Head of caudate nucleus (tissue), 42 donors: ENCODE data around the gene TMEM150B.
A peak's percentile ranks its signal among the peaks of the same experiment; 100 is the strongest.

Experiments
- DNase-seq, 42 donors: peaks; one replicate each; pipeline versions ENCODE4 v3.0.0 to v3.0.0-alpha.2; 2020 to 2021; ENCODE audit warnings: mixed read lengths in 7 of 42
- intact Hi-C: fragments of 100-400 bp; cut with DNase I; formaldehyde crosslinking; loops from one replicate; pipeline ENCODE4 v1.15.0; 2022

TMEM150B gene

GRCh38 chr19:55358493-55358892, 33.4 kb upstream of the TMEM150B start:
- intact Hi-C loops: no loop called here
- no peak for DNase-seq

- intact Hi-C loops: no loop called here
- DNase-seq: no peak
Observed at GRCh38 chr19:55355213-55355821, 30.2 kb upstream of the TMEM150B start.

GRCh38 chr19:55354698-55355212, 29.6 kb upstream of the TMEM150B start, which contains the start of gene COX6B2:
TSS of gene COX6B2 (minus strand) at chr19:55354719. CDS start at chr19:55354521, 198 bp downstream.
- intact Hi-C loops: no loop called here
- no peak for DNase-seq

- DNase-seq: peak in 28 of 42 donors; percentile 11 to 66 (median 41)
- intact Hi-C loops: no loop called here
Observed at GRCh38 chr19:55353803-55354697, 28.9 kb upstream of the TMEM150B start.

- DNase-seq: peak in 1 of 42 donors; percentile 8
Observed at GRCh38 chr19:55353356-55353802, 28.2 kb upstream of the TMEM150B start.

GRCh38 chr19:55352549-55353145, 27.5 kb upstream of the TMEM150B start:
- no peak for DNase-seq
- intact Hi-C loops: no loop called here

More at GRCh38 chr19:55353356-55353802, 28.2 kb upstream of the TMEM150B start:
- intact Hi-C loops: no loop called here

GRCh38 chr19:55352040-55352439, 26.9 kb upstream of the TMEM150B start:
- intact Hi-C loops: no loop called here
- DNase-seq: no peak

GRCh38 chr19:55350620-55351315, 25.6 kb upstream of the TMEM150B start:
- no peak for DNase-seq
- intact Hi-C loops: no loop called here

GRCh38 chr19:55348317-55349034, 23.3 kb upstream of the TMEM150B start:
- intact Hi-C loops: no loop called here
- no peak for DNase-seq

GRCh38 chr19:55347442-55348009, 22.4 kb upstream of the TMEM150B start:
- intact Hi-C loops: no loop called here
- DNase-seq: no peak

- intact Hi-C loops: no loop called here
- no peak for DNase-seq
Observed at GRCh38 chr19:55346725-55347441, 21.7 kb upstream of the TMEM150B start.

- no peak for DNase-seq
- intact Hi-C loops: no loop called here
Observed at GRCh38 chr19:55345818-55346724, 20.9 kb upstream of the TMEM150B start.

- intact Hi-C loops: no loop called here
Observed at GRCh38 chr19:55345101-55345817, 20.1 kb upstream of the TMEM150B start.

GRCh38 chr19:55344444-55344843, 19.3 kb upstream of the TMEM150B start:
- peak in 40 of 42 donors; percentile 24 to 85 (median 65) for DNase-seq
- intact Hi-C loops: loop anchor here (5.0 kb wide), 1 partner anchor 38 kb away; the partner anchor contains the start of gene TMEM238

More at GRCh38 chr19:55345101-55345817, 20.1 kb upstream of the TMEM150B start:
- DNase-seq: no peak
